GM12872 (cell line): ENCODE measurements around the gene VPS39.

Experiments
- TF ChIP-seq, protein P1 (sequence below): IDR thresholded peaks from 3 replicates; pipeline ENCODE4 v1.5.1; 2011; ENCODE audit warnings: low read depth, mild to moderate bottlenecking, low read length, moderate library complexity; ENCODE audit not compliant: insufficient read depth

VPS39 gene

DNA sequence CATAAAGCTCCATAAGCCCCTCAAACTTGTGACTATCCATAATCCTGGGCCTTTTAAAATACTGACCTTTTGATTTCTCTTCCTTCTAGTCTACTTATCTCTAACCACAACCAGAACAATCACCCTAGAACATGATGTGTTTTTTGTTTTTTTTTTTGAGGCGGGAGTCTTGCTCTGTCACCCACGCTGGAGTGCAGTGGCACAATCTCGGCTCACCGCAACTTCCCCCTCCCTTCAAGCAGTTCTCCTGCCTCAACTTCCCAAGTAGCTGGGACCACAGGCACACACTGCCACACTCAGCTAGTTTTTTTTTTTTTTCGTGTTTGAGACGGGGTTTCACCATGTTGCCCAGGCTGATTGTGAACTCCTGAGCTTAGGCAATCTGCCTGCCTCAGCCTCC is 25.1 kb downstream of the VPS39 start:
- TF ChIP-seq, protein P1, sequence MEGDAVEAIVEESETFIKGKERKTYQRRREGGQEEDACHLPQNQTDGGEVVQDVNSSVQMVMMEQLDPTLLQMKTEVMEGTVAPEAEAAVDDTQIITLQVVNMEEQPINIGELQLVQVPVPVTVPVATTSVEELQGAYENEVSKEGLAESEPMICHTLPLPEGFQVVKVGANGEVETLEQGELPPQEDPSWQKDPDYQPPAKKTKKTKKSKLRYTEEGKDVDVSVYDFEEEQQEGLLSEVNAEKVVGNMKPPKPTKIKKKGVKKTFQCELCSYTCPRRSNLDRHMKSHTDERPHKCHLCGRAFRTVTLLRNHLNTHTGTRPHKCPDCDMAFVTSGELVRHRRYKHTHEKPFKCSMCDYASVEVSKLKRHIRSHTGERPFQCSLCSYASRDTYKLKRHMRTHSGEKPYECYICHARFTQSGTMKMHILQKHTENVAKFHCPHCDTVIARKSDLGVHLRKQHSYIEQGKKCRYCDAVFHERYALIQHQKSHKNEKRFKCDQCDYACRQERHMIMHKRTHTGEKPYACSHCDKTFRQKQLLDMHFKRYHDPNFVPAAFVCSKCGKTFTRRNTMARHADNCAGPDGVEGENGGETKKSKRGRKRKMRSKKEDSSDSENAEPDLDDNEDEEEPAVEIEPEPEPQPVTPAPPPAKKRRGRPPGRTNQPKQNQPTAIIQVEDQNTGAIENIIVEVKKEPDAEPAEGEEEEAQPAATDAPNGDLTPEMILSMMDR, result no peak

DNA sequence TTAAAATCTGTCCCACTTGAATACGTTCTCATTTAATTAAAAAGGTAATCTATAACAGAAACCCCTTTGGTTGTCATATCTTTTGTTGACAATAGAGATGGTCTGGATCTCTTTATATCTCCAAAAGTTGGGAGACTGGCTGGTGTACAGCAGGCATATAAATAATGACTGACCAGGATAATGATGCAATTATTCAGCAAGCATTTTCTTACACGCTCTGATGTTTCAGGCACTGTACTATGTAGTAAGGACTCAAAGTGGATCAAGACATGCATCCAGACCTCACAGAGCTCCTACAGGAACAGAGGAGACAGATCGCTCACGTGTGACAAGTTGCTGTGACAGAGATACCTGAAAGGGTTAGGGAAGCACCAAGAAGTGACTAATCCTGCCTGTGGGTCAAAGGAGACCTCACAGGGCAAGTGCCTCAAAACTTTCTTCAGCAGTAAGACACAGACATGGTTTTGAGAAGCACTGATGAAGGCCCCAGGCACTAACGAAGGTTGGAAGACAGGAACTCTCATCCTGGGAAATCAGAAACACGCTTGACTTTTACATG is 25.7 kb downstream of the VPS39 start:
- TF ChIP-seq, protein P1, result no peak

DNA sequence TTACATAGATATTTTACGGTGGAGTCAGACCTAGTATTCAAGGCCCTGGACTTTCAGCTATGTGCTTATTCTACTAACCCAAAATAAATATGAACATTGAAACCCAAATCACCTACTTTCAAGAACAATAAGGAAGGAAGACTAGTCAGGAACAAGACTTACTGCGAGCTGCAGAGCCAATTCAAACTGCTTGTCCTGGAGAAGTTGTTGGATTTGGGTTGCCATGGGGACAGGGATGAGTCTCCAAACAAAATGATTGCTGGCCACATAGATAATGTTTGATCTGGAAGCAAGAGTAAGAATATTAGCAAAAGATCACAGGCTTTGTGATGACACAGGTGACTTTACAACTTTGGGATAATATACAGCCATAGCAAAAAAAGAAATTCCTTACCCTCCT is 30.0 kb downstream of the VPS39 start:
- TF ChIP-seq, protein P1, result no peak

DNA sequence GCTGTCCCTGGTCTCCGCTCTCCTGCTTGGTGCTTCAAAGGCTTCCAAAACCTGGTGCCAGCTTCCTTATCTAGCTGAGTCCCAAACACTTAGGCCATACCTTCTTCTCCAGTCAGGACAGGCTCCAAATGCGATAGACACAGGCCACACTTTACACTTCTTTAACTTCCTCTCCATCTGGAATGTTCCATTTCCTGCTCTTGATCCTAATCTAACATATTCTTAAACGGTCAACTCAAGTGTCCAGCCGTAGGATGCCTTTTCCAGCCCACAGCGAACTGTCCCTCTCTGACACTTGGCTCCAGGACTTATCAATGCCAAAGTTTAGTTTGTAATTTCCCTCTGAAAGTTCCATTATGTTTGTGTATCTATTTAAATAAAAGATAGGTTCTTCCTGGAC is 32.4 kb downstream of the VPS39 start:
- TF ChIP-seq, protein P1, result no peak

DNA sequence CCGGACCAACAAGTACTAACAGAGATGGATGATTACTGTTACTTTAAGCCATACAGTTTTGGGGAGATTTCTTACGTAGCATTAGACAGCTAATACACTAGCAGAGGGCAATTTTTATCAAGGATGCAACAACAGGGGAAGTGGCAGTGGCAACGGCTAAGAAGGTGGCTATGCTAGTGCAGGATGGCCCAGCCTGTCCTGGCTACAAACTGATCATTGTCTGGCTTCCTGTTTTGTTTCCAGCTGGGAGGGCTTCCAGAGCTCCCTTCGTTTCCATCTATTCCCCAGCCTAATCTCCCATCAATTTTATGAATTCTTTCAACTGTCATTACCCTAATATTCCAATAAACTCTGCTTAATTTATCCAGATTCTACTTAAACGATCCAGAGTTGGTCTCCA is 35.6 kb downstream of the VPS39 start:
- TF ChIP-seq, protein P1, result no peak

DNA sequence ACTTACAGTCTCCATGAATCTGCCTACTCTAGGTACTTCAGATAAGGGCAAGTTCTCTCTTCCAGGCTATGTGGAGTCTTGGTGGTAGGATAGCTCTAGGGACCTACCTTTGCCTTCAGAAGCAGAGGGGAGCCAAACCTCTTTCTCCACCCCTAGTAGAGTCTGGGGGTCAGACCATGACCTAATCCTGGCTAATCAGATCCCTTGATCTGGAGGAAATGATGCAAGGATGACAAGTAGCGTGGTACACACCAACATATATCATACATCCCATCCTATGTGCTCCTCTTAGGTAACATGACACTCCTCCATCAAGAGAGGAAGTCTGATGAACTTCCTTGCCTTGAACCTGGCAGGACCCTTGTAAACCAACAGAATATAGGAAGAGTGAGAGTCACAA is 36.3 kb downstream of the VPS39 start:
- TF ChIP-seq, protein P1, result no peak

DNA sequence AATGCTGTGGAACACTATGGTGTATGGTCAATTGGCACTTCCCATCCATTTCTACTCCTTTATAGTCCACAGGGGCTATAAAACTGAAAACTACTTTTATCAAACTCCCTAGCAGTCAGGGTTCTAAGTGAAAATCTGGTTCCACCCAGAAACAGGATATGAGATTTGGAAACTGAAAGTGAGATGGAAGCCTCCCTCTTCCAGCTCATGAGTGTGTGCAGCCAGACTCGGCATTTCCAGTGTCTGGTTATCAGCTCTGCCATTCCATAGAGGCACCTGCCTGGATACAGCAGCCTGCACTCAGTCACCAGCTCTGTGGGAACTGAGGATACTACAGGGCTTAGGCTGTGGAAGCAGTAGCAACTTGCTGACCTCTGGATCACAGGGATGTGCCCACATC is 37.0 kb downstream of the VPS39 start:
- TF ChIP-seq, protein P1, result no peak
